H9 (cell line): ENCODE results near the gene COX17. TPM values are rescaled to one million over a fixed set of nuclear protein-coding genes. Genes with fewer than 3 reads are reported as not detected.

Experiments
- DNase-seq: peaks from one replicate; pipeline ENCODE4 v3.0.0-alpha.2; 2017
- H2AFZ ChIP-seq: one replicate; pipeline ENCODE4 v1.6.1; 2013; ENCODE audit warnings: mild to moderate bottlenecking, low read length, control low read depth, moderate library complexity
- H2AK5ac ChIP-seq: 2 replicates; pipeline ENCODE4 v1.6.1; 2013; ENCODE audit warnings: low read length, control low read depth, mixed read lengths; ENCODE audit not compliant: insufficient read length
- H2BK120ac ChIP-seq: one replicate; pipeline ENCODE4 v1.6.1; 2013; ENCODE audit warnings: low read depth, mild to moderate bottlenecking, low read length, control low read depth, inconsistent platforms; ENCODE audit not compliant: poor library complexity, severe bottlenecking
- H2BK12ac ChIP-seq: 2 replicates; pipeline ENCODE4 v1.6.1; 2013; ENCODE audit warnings: low read length, control low read depth, mixed read lengths, low read depth; ENCODE audit not compliant: insufficient read length
- H2BK15ac ChIP-seq: 2 replicates; pipeline ENCODE4 v1.6.1; 2013; ENCODE audit warnings: low read depth, low read length, control low read depth
- H2BK20ac ChIP-seq: one replicate; pipeline ENCODE4 v1.6.1; 2013; ENCODE audit warnings: low read depth, mild to moderate bottlenecking, low read length, control low read depth, inconsistent platforms; ENCODE audit not compliant: poor library complexity, severe bottlenecking
- H2BK5ac ChIP-seq: 2 replicates; pipeline ENCODE4 v1.6.1; 2013; ENCODE audit warnings: low read length, control low read depth, mixed read lengths; ENCODE audit not compliant: insufficient read length
- H3K14ac ChIP-seq: 2 replicates; pipeline ENCODE4 v1.6.1; 2013; ENCODE audit warnings: low read length, control low read depth; ENCODE audit not compliant: insufficient read depth
- H3K18ac ChIP-seq: 2 replicates; pipeline ENCODE4 v1.6.1; 2013; ENCODE audit warnings: low read depth, mild to moderate bottlenecking, mixed read lengths, low read length, control low read depth; ENCODE audit not compliant: insufficient read length
- H3K23ac ChIP-seq: 2 replicates; pipeline ENCODE4 v1.6.1; 2013; ENCODE audit warnings: low read length, control low read depth, mixed read lengths, low read depth; ENCODE audit not compliant: insufficient read length
- H3K23me2 ChIP-seq: 2 replicates; pipeline ENCODE4 v1.6.1; 2013; ENCODE audit warnings: low read depth, mild to moderate bottlenecking, mixed read lengths, low read length, control low read depth; ENCODE audit not compliant: insufficient read length, poor library complexity, severe bottlenecking
- H3K27ac ChIP-seq: 2 replicates; pipeline ENCODE4 v1.5.1; 2013; ENCODE audit warnings: low read length, control low read depth, mixed read lengths, low read depth; ENCODE audit not compliant: insufficient read length
- H3K27me3 ChIP-seq: 2 replicates; pipeline ENCODE4 v1.6.1; 2013; ENCODE audit warnings: low read length, control low read depth, inconsistent platforms; ENCODE audit not compliant: insufficient read depth
- H3K4ac ChIP-seq: 2 replicates; pipeline ENCODE4 v1.6.1; 2013; ENCODE audit warnings: low read depth, mild to moderate bottlenecking, control low read depth, inconsistent platforms, low read length, moderate library complexity
- H3K4me1 ChIP-seq: 2 replicates; pipeline ENCODE4 v1.6.1; 2013; ENCODE audit warnings: low read length, control low read depth, inconsistent platforms; ENCODE audit not compliant: insufficient read depth
- H3K4me2 ChIP-seq: 2 replicates; pipeline ENCODE4 v1.6.1; 2013; ENCODE audit warnings: low read length, control low read depth, mixed read lengths; ENCODE audit not compliant: insufficient read length, insufficient read depth
- H3K56ac ChIP-seq: 2 replicates; pipeline ENCODE4 v1.6.1; 2013; ENCODE audit warnings: low read depth, mild to moderate bottlenecking, mixed read lengths, low read length, control low read depth; ENCODE audit not compliant: insufficient read length
- H3K79me1 ChIP-seq: 2 replicates; pipeline ENCODE4 v1.6.1; 2013; ENCODE audit warnings: low read depth, mild to moderate bottlenecking, moderate library complexity, low read length, control low read depth, inconsistent platforms; ENCODE audit not compliant: insufficient read depth, poor library complexity, severe bottlenecking
- H3K79me2 ChIP-seq: 2 replicates; pipeline ENCODE4 v1.6.1; 2013; ENCODE audit warnings: low read length, control low read depth, inconsistent platforms; ENCODE audit not compliant: insufficient read depth
- H3K9ac ChIP-seq: 2 replicates; pipeline ENCODE4 v1.6.1; 2013; ENCODE audit warnings: low read length, control low read depth, mixed read lengths; ENCODE audit not compliant: insufficient read length; ENCODE audit errors: extremely low read depth
- H3K9me3 ChIP-seq: one replicate; pipeline ENCODE4 v1.6.1; 2013; ENCODE audit warnings: low read depth, low read length, inconsistent platforms; ENCODE audit not compliant: control insufficient read depth
- H3T11ph ChIP-seq: one replicate; pipeline ENCODE4 v1.6.1; 2013; ENCODE audit warnings: mild to moderate bottlenecking, low read length, control low read depth, inconsistent platforms
- H4K20me1 ChIP-seq: one replicate; pipeline ENCODE4 v1.6.1; 2013; ENCODE audit not compliant: control insufficient read depth, insufficient read length, insufficient read depth
- H4K5ac ChIP-seq: 2 replicates; pipeline ENCODE4 v1.6.1; 2013; ENCODE audit warnings: low read depth, mild to moderate bottlenecking, mixed read lengths, low read length, control low read depth; ENCODE audit not compliant: insufficient read length
- H4K8ac ChIP-seq: replicated peaks from 2 replicates; pipeline ENCODE4 v1.6.1; 2013; ENCODE audit warnings: low read length, control low read depth, mixed read lengths, low read depth; ENCODE audit not compliant: insufficient read length
- H4K91ac ChIP-seq: 2 replicates; pipeline ENCODE4 v1.6.1; 2013; ENCODE audit warnings: low read depth, mild to moderate bottlenecking, moderate library complexity, mixed read lengths, low read length, control low read depth; ENCODE audit not compliant: insufficient read length
- H3K27ac Mint-ChIP-seq, 3 experiments: 2 replicates in 2 of 3; 3 replicates in 1 of 3; pipeline ENCODE4 v1.8.0; 2020 to 2021; ENCODE audit warnings: mixed read lengths in 3 of 3, mild to moderate bottlenecking in 1 of 3, moderate library complexity in 1 of 3
- H3K27me3 Mint-ChIP-seq: 2 replicates; pipeline ENCODE4 v1.8.0; 2021; ENCODE audit warnings: low read depth, mild to moderate bottlenecking, moderate library complexity, mixed read lengths
- H3K36me3 Mint-ChIP-seq, 3 experiments: 2 replicates in 2 of 3; 3 replicates in 1 of 3; pipeline ENCODE4 v1.8.0; 2020 to 2021; ENCODE audit warnings: low read depth in 3 of 3, mixed read lengths in 3 of 3; ENCODE audit not compliant: insufficient read depth in 1 of 3
- H3K4me1 Mint-ChIP-seq, 2 experiments: 2 replicates each; pipeline ENCODE4 v1.8.0; 2020; ENCODE audit warnings: mixed read lengths in 2 of 2
- H3K4me3 Mint-ChIP-seq, 2 experiments: 2 replicates in 1 of 2; 3 replicates in 1 of 2; pipeline ENCODE4 v1.8.0; 2020 to 2021; ENCODE audit warnings: mild to moderate bottlenecking in 2 of 2, mixed read lengths in 2 of 2, moderate library complexity in 1 of 2
- H3K9me3 Mint-ChIP-seq, 2 experiments: 2 replicates in 1 of 2; 3 replicates in 1 of 2; pipeline ENCODE4 v1.8.0; 2020; ENCODE audit warnings: mild to moderate bottlenecking in 2 of 2, mixed read lengths in 2 of 2, moderate library complexity in 1 of 2
- WGBS: extraction: QIAGEN DNeasy Blood & Tissue Kit; methylation state at CpG from one replicate; pipeline ENCODE4 v1.1.7; 2013; ENCODE audit warnings: missing lambda C conversion rate, low lambda C conversion rate, mixed read lengths; ENCODE audit not compliant: insufficient read length; ENCODE audit errors: extremely low coverage; 5-methylcytosine and 5-hydroxymethylcytosine counted together
- total RNA-seq: library from RNA; stranded (reverse); gene quantifications from 2 replicates; pipeline ENCODE4 v1.2.1, GENCODE V29; 2021
- TF ChIP-seq, protein P1 (sequence below): fragments of 200-600 bp; sonication (generic); conservative IDR thresholded peaks from 3 replicates; pipeline ENCODE4 v1.8.0; 2021; ENCODE audit warnings: antibody characterized with exemption, mild to moderate bottlenecking

Gene COX17
- total RNA-seq, 1 experiment from 2014 or later: 47.0 TPM

DNA sequence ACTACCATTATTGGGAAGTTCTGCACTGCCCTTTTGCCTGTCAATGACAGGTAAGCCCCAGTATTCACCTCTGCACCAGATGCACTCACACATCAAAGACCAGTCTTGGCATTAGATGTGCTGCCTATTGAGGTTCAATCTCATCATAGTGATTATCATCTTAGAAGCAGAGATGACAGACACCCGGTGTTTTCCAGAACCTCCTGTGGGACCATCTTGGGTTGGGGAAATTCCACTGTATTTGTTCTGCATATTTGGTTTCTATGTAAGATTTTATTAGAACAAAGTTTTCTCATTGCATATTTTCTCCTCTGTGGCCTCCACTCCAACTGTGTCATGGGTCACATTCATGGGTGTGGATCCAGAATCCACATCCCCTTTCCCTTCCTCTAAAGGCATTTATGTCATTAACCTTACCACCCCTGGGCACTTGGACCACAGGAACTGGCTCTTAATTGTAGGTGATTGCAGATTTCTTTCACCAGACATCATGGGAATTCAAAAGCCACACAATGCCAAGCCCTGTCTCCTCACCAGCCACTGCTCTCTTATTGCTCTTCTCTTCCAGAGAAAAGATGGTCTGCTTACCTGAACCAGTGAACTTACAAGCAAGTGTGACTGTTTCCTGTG is 48.3 kb downstream of the COX17 start:
- H3K56ac ChIP-seq: no peak overlapping the region

More for the DNA sequence above, 48.3 kb downstream of the COX17 start:
- H3K4ac ChIP-seq: no peak overlapping the region
- no peak overlapping the region for H3K4me3 Mint-ChIP-seq
- H2BK20ac ChIP-seq: no peak overlapping the region
- no CpG with 5 or more reads among the region's 1 CpG for WGBS
- no peak overlapping the region for H4K91ac ChIP-seq
- H4K8ac ChIP-seq: no peak overlapping the region
- no peaks in the 10 kb centered on the region for H3K79me2 ChIP-seq
- H3K79me1 ChIP-seq: no peaks in the 10 kb centered on the region
- H4K5ac ChIP-seq: no peak overlapping the region
- H2BK12ac ChIP-seq: no peak overlapping the region
- no peak overlapping the region for H2BK15ac ChIP-seq
- H2AK5ac ChIP-seq: no peak overlapping the region
- no peaks in the 10 kb centered on the region for H3K36me3 Mint-ChIP-seq
- no peak overlapping the region; a peak in 1 of 7 replicates for H3K27ac Mint-ChIP-seq
- H3K27ac ChIP-seq: no peak overlapping the region
- no peak overlapping the region for H2BK120ac ChIP-seq
- H3K4me1 Mint-ChIP-seq: peaks cover 20 to 27% of the 10 kb centered on the region in 2 experiments
- H3K9me3 Mint-ChIP-seq: no peaks in the 10 kb centered on the region; a peak in 1 of 5 replicates
- no peak overlapping the region for H2AFZ ChIP-seq
- no peak overlapping the region for H3K14ac ChIP-seq
- H3K27me3 ChIP-seq: no peaks in the 10 kb centered on the region
- H4K20me1 ChIP-seq: no peaks in the 10 kb centered on the region
- no peaks in the 10 kb centered on the region for H3K9me3 ChIP-seq
- H3K23ac ChIP-seq: no peak overlapping the region
- H3K23me2 ChIP-seq: no peaks in the 10 kb centered on the region
- no peak overlapping the region for H3T11ph ChIP-seq
- no peak overlapping the region for H3K18ac ChIP-seq
- no peak for DNase-seq
- peaks cover 4% of the 10 kb centered on the region for H3K27me3 Mint-ChIP-seq
- no peak overlapping the region for H2BK5ac ChIP-seq
- H3K4me1 ChIP-seq: no peaks in the 10 kb centered on the region
- no peak overlapping the region for H3K4me2 ChIP-seq
- TF ChIP-seq, protein P1, sequence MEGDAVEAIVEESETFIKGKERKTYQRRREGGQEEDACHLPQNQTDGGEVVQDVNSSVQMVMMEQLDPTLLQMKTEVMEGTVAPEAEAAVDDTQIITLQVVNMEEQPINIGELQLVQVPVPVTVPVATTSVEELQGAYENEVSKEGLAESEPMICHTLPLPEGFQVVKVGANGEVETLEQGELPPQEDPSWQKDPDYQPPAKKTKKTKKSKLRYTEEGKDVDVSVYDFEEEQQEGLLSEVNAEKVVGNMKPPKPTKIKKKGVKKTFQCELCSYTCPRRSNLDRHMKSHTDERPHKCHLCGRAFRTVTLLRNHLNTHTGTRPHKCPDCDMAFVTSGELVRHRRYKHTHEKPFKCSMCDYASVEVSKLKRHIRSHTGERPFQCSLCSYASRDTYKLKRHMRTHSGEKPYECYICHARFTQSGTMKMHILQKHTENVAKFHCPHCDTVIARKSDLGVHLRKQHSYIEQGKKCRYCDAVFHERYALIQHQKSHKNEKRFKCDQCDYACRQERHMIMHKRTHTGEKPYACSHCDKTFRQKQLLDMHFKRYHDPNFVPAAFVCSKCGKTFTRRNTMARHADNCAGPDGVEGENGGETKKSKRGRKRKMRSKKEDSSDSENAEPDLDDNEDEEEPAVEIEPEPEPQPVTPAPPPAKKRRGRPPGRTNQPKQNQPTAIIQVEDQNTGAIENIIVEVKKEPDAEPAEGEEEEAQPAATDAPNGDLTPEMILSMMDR: no peak
- H3K9ac ChIP-seq: no peak overlapping the region
